ENCODE measurements around the gene BTN1A1. TPM values are rescaled to one million over a fixed set of nuclear protein-coding genes. Genes with fewer than 3 reads are reported as not detected.

The BTN1A1 gene
- polyA plus RNA-seq, 4 donors, result 0.15 to 0.29 (median 0.24) TPM

DNA sequence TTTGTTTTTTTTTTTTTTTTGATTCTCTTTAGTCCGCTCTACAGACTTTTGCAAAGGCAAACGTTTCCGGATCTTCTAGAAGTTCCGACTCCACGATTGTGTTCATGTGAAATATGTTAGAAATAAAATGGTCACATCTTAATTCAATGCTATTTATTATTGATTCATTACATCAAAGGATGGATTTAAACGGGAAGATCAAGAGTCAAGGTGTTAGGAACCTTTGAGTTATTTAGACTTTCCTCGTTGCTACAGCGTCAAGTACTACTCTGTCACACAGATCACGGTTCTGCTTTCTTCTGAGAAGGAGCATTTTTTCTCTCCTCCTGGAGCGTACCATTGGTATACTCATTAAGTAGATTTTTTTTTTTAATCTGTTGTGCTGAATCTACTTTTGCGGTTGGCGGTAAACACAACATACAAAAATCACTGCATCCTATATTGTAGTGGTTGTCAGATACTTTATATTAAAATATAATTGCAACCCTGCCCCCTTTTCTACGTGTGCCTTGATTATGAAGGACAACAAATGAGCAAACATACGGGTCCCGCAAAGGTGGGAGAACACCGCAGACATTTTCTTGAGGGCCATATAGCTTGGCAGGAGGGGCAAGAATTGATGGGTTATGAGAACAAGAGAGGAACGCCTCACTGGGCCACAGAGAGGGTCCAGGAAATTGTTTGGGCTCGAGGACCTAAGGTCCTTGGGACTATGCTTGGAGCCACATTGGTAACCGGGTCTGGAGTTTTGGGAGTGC is 55.6 kb downstream of the BTN1A1 start:
- DNase-seq (ENCODE audit: low read depth in 4 of 4, low spot score in 3 of 4), result no peak

DNA sequence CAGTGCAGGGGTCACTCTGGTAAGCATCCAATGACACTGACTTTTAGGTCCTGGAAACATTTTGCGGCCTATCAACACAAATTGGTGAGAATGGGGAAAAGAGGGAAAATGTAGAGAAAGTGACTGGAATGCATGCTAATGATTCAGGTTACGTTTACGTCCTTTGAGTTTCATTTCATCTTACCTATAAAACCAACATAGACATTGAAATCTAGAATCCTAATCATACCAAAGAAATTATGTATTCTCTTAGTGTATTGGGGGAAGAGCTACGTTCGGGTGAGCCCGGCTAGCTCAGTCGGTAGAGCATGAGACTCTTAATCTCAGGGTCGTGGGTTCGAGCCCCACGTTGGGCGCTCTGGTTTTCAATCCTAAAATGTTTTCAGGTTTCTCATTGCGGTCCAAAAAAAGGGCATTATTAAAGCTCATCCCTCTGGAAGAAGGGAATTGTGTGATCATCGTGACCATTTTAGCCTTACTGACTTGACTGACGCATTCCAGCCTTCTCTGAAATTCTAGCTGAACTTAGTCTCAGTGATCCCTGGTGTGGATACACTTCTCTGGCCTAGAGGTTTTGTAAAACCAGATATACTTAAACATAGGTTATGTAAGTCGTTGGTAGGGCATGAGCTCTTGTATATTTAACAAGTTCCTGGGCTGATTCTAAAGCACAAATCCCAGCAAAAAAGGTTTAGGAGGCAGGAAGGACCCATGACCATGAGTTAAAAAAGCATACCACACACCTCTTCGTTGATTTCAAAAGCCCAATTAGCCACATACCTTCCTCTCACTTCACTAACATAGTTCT is 56.4 kb downstream of the BTN1A1 start:
- no peak for DNase-seq (ENCODE audit: low read depth in 4 of 4, low spot score in 3 of 4)

Other genes with a start within 250 kb of the BTN1A1 start
- gene BTN3A2, start 135.1 kb upstream of the BTN1A1 start, polyA plus RNA-seq (ENCODE audit: insufficient read length in 4 of 4), result 10 to 100 TPM; 10.8 to 21.2 (median 17.0) TPM
- 10 to 100 TPM; 13.1 to 18.9 (median 14.8) TPM for gene BTN2A2, start 117.2 kb upstream of the BTN1A1 start, polyA plus RNA-seq (ENCODE audit: insufficient read length in 4 of 4)
- gene BTN3A1, start 98.0 kb upstream of the BTN1A1 start, polyA plus RNA-seq (ENCODE audit: insufficient read length in 4 of 4), result 10 to 100 TPM; 26.7 to 59.2 (median 28.0) TPM
- 10 to 100 TPM; 16.4 to 49.2 (median 17.7) TPM for gene BTN3A3, start 59.8 kb upstream of the BTN1A1 start, polyA plus RNA-seq (ENCODE audit: insufficient read length in 4 of 4)
- gene BTN2A1, start 42.3 kb upstream of the BTN1A1 start, polyA plus RNA-seq (ENCODE audit: insufficient read length in 4 of 4), result 10 to 100 TPM; 28.5 to 33.6 (median 31.9) TPM
- gene HMGN4, start 38.1 kb downstream of the BTN1A1 start, polyA plus RNA-seq (ENCODE audit: insufficient read length in 4 of 4), result 10 to 100 TPM; 77.8 to 91.6 (median 84.0) TPM
- 10 to 100 TPM; 13.2 to 16.2 (median 15.0) TPM for gene ABT1, start 96.7 kb downstream of the BTN1A1 start, polyA plus RNA-seq (ENCODE audit: insufficient read length in 4 of 4)
- gene ZNF322, start 159.4 kb downstream of the BTN1A1 start, polyA plus RNA-seq (ENCODE audit: insufficient read length in 4 of 4), result 10 to 100 TPM; 37.1 to 50.8 (median 40.4) TPM

Data from left renal pelvis (tissue), 4 donors.